Mucosa of gallbladder (tissue), 1 donor: Measurements from ENCODE around the gene RALGDS. TPM values are rescaled to one million over a fixed set of nuclear protein-coding genes. Genes with fewer than 3 reads are reported as not detected.

Experiments
- DNase-seq: peaks from one replicate; pipeline ENCODE4 v3.0.0-alpha.2; 2020; ENCODE audit warnings: low spot score
- total RNA-seq: library from RNA; stranded (reverse); gene quantifications from one replicate; pipeline ENCODE4 v1.2.1, GENCODE V29; 2021
- donor health status: DM: no; HTN: no; CAD: no.

Gene RALGDS
- total RNA-seq, 1 donor from 2014 or later = 50.7 TPM

GRCh38 chr9:133134388-133135145 lies 13.5 kb upstream of the RALGDS start:
- no peak for DNase-seq

- DNase-seq = peak; percentile 94
Measured at GRCh38 chr9:133133681-133134387, 12.8 kb upstream of the RALGDS start.

GRCh38 chr9:133132174-133132573 lies 11.1 kb upstream of the RALGDS start:
- DNase-seq = no peak

GRCh38 chr9:133131506-133131905 lies 10.5 kb upstream of the RALGDS start:
- DNase-seq = no peak

DNA sequence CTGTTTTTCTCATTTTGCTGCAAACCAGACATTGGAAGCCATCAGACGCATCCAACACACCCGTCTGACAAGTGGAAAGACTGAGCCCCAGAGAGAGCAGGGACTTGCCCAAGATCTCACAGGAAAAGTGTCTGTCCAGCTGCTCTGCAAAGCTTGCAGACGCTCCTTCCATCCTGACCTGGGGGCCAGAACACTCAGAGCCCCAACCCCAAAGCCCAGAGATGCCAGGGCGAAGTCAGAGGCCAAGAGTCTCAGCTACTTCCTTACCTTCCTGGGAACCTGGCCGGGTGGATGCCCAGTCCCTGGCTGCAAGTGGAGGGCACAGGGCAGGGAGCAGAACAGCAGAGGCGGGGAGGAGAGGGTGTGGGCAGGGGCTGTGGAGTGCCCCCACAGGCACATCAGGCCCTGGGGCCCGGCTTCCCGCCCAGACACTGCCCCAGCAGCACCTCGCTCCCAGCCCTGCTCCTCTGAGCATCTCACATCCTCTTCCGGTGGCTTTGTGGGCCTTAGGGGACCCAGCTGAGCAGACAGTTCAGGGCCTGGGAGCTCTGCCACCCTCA lies 9.7 kb upstream of the RALGDS start:
- no peak for DNase-seq

DNA sequence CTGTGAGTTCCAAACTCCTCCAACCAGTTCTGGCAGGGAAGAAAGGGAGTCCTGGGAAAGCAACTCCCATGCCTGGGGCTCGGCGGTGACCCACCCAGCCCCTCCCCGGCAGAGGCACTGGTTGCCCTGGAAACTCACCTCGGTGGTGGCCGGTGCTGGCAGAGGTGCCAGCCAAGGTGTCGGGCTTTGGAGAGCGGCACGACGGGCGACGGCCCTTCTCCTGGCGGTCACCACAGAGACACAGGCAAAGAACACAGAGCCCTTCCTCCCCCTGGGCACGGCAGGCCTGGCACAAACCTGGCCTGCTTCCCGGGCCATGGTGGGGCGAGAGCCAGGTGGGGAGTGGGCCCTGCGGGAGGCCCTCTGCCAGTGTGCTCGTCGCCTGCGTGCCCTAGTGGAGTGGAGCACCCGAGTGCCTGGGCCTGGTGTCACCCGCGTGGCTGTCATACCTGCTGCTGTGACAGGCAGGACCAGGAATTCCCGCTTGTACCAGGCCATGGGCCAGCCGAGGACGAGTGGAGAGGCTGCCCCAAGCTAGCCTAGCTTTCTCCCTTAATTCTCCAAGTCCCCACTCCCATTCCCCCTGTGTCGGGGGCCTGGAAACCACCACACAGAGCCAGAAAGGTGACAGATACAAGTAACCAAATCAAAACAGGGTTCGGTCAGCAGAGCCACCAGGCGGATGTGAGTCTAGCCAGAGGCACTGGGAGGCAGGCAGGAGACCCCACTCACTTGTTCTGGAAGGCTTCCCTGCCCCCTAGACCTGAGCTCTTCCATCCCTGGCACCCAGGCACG lies 8.2 kb upstream of the RALGDS start:
- DNase-seq = no peak

- no peak for DNase-seq
Measured at GRCh38 chr9:133128152-133128551, 7.1 kb upstream of the RALGDS start.

GRCh38 chr9:133127340-133127981 lies 6.4 kb upstream of the RALGDS start:
- DNase-seq = peak; percentile 69

DNA sequence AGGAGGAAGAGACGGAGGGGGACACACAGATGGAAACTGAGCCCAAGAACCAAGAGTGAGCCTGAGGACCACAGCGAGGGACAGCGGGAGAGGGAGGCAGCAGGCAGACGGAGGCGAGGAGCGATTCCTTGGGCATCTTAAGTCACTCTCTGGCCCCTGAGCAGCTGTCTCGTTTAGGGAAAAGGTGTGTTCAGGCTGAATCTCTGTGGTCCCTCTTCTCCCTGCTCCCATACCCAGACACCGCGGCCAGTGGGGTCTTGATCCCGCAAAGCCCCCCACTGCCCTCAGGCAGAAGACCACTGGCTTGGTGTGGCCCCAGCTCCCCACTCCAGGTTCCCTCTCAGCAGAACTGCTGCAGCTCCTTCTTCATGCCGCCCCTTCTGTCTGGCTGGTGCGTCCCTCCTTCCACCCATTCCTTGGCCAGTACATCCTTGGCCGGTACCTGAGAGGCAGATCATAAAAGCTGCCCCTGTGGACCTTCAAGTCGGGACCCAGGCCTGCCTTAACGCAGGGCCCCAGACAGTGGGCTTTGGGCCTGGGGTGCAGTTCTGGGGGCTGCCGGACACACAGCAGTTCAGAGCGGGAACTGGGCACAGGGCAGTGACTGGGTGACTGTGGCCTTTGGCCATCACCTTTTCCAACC lies 5.8 kb upstream of the RALGDS start:
- no peak for DNase-seq

DNA sequence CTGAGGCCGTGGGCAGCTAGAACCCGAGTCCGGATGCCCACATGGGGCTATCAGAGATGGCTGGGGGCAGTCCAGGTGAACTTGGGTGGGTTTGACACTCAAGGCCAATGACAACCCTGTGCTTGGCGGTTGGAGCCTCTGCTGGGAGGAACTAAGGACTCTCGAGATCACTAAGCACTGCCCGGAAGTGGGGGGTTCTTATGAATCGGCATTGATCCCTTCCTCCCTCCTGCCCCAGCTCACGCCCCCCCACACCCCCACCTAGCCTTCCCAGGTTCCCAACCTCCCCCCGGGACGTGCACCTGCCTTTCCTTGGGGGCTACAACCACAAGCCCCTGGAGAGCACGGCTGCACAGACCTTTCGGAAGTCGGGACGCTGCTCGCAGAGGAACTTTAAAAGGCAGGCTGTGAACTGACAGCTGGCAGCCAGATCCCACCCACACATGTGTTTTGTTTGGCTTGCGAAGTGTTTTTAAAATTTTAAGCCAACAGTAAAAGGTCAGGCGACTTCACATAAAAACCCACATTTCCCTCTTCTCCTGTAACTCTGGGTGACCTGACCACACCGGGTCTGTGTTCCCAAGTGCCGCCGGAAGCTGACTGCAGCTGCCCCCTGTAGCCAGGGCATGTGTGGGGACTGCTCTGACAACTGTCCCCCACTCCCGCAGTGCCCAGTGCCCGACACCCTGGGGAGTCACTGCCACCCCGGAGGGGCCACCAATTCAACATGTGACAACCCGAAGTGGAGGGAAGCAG lies 5.1 kb upstream of the RALGDS start:
- no peak for DNase-seq

DNA sequence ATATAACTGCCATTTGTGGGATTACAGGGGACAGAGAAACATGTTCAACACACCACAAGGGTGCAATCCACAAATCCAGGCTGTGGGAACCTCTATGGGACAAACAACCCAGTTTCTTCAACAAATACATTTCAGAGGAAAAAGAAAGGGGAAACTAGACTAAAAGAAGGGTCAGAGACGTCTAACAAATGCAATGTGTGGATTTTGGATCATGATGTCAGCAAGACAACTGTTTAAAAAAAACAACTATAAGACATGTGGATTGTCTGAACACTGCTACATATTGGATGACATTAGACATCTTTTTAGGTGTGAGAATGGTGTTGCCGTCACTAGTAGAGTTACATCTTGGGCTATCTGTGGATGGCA lies 3.9 kb upstream of the RALGDS start:
- DNase-seq = no peak

DNA sequence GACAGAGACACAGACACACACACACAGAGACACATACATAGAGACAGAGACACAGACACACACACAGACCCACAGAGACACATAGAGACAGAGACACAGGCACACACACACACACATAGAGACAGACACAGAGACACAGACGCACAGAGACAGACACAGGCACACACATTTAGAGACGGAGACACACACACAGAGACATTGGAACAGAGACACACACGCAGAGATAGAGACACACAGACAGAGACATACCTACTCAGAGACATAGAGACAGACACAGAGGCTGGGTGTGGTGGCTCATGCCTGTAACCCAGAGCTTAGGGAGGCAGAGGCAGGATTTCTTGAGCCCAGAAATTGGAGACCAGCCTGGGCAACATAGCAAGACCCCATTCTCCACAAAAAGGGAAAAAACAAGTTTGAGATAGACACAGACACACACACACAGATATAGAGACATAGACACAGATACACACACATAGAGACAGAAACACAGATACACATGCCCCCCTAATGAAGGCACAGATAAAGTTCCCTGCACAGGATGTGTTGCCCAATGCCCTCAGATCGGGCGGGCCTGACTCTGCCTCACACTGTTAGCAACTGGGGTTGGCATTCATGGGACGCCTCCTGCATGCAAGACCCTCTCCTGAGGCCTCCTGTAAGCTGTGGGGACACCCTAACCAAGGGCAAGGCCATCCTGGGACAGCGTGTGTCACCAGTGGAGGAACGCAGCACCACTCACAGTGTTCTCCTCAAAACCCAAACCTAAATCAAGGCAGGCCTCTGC lies 3.3 kb upstream of the RALGDS start:
- no peak for DNase-seq

GRCh38 chr9:133122935-133123611 lies 2.0 kb upstream of the RALGDS start:
- DNase-seq = no peak

GRCh38 chr9:133122605-133122934 lies 1.5 kb upstream of the RALGDS start:
- DNase-seq = no peak

GRCh38 chr9:133121915-133122550 lies 993 bp upstream of the RALGDS start:
- DNase-seq = peak; percentile 34

GRCh38 chr9:133120501-133121197 lies 391 bp downstream of the RALGDS start:
- DNase-seq = no peak

DNA sequence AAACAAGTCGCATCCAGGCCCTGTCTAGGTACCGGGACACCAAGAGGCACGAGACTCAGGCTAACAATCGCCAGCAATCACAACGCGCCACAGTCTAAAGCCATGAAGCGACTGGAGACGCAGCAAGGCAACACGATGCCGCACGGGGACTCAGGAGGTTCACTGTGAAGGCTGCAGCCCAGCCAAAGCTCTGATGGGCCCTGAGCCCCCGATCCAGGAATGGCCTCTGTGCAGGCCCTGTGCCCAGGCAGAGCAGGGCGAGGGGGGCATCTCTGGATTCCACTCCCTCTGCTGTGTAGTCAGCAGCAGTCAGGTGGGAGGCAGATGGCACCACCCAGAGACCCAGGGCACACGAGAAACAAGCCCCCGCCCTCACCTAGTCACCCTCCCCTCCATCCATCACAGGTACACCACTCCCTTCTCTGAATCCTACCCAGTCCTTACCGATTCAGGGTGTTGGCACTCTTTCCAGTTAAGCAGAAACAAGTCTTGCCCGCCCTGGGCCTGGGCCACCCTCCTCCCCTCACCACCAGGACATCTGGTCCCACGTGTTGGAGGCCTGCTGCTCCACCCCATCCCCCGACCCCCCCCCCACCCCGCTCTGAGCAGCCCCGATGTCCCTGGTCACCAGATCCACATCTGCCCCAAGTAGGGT lies 1.1 kb downstream of the RALGDS start:
- DNase-seq = no peak
